Measurements from ENCODE around the gene ZDHHC11. TPM values are rescaled to one million over a fixed set of nuclear protein-coding genes. Genes with fewer than 3 reads are reported as not detected.
A peak's percentile ranks its signal among the peaks of the same experiment; 100 is the strongest.

ZDHHC11 gene
- total RNA-seq, 6 donors from 2014 or later: 18.9 to 64.6 (median 27.5) TPM

GRCh38 chr5:860506-861150 is 9.8 kb upstream of the ZDHHC11 start:
- no peaks in the 10 kb centered on the region for H3K27me3 ChIP-seq
- ATAC-seq (ENCODE audit: low FRiP score in 2 of 2) (peak in 1 of 2 donors; percentile 3), DNase-seq (no peak)
- WGBS, 2 donors: 91 to 92% methylated on average over 15 of the region's 15 CpGs
- no peak overlapping the region for H3K27ac ChIP-seq
- H3K9me3 ChIP-seq: no peaks in the 10 kb centered on the region
- no peaks in the 10 kb centered on the region for H3K4me1 ChIP-seq
- peaks cover 16 to 38% (median 32%) of the 10 kb centered on the region in 4 donors for H3K36me3 ChIP-seq
- TF ChIP-seq EP300 (IDR thresholded peaks at IDR 0.05) (no peak), POLR2AphosphoS5 (IDR thresholded peaks at IDR 0.05) (no peak), CTCF (IDR thresholded peaks at IDR 0.05) (no peak), POLR2A (IDR thresholded peaks at IDR 0.05) (no peak)
- H3K4me3 ChIP-seq: no peak overlapping the region

- Histone ChIP-seq H3K36me3 (peaks cover 16 to 30% (median 25%) of the 10 kb centered on the region in 4 donors), H3K27me3 (no peaks in the 10 kb centered on the region), H3K4me1 (no peaks in the 10 kb centered on the region), H3K27ac (no peak overlapping the region), H3K4me3 (no peak overlapping the region), H3K9me3 (no peaks in the 10 kb centered on the region)
- no peak for ATAC-seq (ENCODE audit: low FRiP score in 2 of 2)
- WGBS, 2 donors: 76 to 87% methylated on average over 8 to 16 of the region's 16 CpGs
- peak in 1 of 2 donors; percentile 77 for DNase-seq
- TF ChIP-seq EP300 (IDR thresholded peaks at IDR 0.05) (no peak), POLR2A (IDR thresholded peaks at IDR 0.05) (no peak), CTCF (IDR thresholded peaks at IDR 0.05) (no peak), POLR2AphosphoS5 (IDR thresholded peaks at IDR 0.05) (no peak)
Measured at GRCh38 chr5:859798-860296, 9.1 kb upstream of the ZDHHC11 start.

DNA sequence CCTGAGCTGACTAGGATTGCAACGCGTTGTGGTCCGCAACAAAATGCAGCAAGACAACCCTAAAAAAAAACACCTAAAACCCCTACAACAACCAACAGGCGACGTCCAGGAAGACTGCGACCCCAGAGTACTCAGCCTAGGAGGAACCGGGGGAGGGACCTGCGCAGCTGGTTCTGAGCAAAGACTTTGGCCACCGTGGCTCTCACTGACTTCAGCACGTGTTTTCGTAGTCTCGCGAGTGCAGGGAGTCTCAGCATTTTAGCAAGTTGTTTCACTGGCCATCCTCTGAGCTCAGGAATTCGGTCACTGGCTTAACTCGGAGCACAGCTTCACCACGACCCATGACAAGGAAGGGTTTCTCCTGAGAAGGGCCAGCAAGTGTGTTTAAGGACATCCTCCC is 8.6 kb upstream of the ZDHHC11 start:
- ATAC-seq (ENCODE audit: low FRiP score in 2 of 2): no peak
- WGBS, 2 donors: 84 to 85% methylated on average over 14 to 16 of the region's 16 CpGs

GRCh38 chr5:858726-859125 is 7.9 kb upstream of the ZDHHC11 start:
- no peak for TF ChIP-seq EP300 (IDR thresholded peaks at IDR 0.05)
- no peak for TF ChIP-seq POLR2AphosphoS5 (IDR thresholded peaks at IDR 0.05)
- no peak for TF ChIP-seq CTCF (IDR thresholded peaks at IDR 0.05)
- TF ChIP-seq POLR2A (IDR thresholded peaks at IDR 0.05): no peak
- ATAC-seq (ENCODE audit: low FRiP score in 2 of 2): no peak
- Histone ChIP-seq H3K9me3 (no peaks in the 10 kb centered on the region), H3K36me3 (peaks cover 8 to 19% (median 14%) of the 10 kb centered on the region in 4 donors), H3K27ac (no peak overlapping the region), H3K4me3 (no peak overlapping the region), H3K27me3 (no peaks in the 10 kb centered on the region), H3K4me1 (no peaks in the 10 kb centered on the region)
- WGBS, 2 donors: 82 to 88% methylated on average over 11 of the region's 11 CpGs
- no peak for DNase-seq

More for the DNA sequence above, 8.6 kb upstream of the ZDHHC11 start:
- TF ChIP-seq EP300 (IDR thresholded peaks at IDR 0.05): no peak
- no peak for TF ChIP-seq CTCF (IDR thresholded peaks at IDR 0.05)
- TF ChIP-seq POLR2AphosphoS5 (IDR thresholded peaks at IDR 0.05): no peak
- no peaks in the 10 kb centered on the region for H3K27me3 ChIP-seq
- H3K36me3 ChIP-seq: peaks cover 13 to 26% (median 21%) of the 10 kb centered on the region in 4 donors
- no peak overlapping the region for H3K27ac ChIP-seq
- no peaks in the 10 kb centered on the region for H3K9me3 ChIP-seq
- H3K4me1 ChIP-seq: no peaks in the 10 kb centered on the region
- no peak for DNase-seq
- no peak overlapping the region for H3K4me3 ChIP-seq

Data from upper lobe of left lung (tissue), 6 donors.